Measurements from ENCODE around the gene CSTF3.
"Not testable (repeated sequence)": the region's sequence is repeated elsewhere in the genome, so short reads cannot be mapped to it uniquely, and the experiment has no call there.

The CSTF3 gene

GRCh38 chr11:33178443-33179180, 17.3 kb upstream of the CSTF3 start:
- Histone ChIP-seq H3K23ac (ENCODE audit: low read depth, low read length, poor library complexity) (no peak overlapping the region), H3K27ac (replicated peaks; ENCODE audit: low read length) (no peak overlapping the region), H3K4me2 (ENCODE audit: insufficient read depth, low read length, poor library complexity, severe bottlenecking) (no peak overlapping the region), H2BK5ac (ENCODE audit: low read length) (no peak overlapping the region), H3K4ac (ENCODE audit: low read length) (no peak overlapping the region), H3K4me3 (ENCODE audit: low read length in 2 of 2) (no peak overlapping the region), H4K8ac (ENCODE audit: low read depth, low read length) (no peak overlapping the region), H3K14ac (ENCODE audit: low read length) (no peak overlapping the region), H3K18ac (ENCODE audit: low read length) (no peak overlapping the region), H2AFZ (ENCODE audit: low read length) (no peak overlapping the region), H3K79me1 (ENCODE audit: low read depth, low read length) (no peaks in the 10 kb centered on the region), H3K27me3 (ENCODE audit: control insufficient read depth in 3 of 3, insufficient read depth in 3 of 3, low read depth in 1 of 3, low read length in 3 of 3) (no peaks in the 10 kb centered on the region), H2BK120ac (ENCODE audit: low read depth, low read length) (no peak overlapping the region), H2BK15ac (ENCODE audit: low read length) (no peak overlapping the region), H4K91ac (ENCODE audit: low read depth, low read length, poor library complexity) (no peak overlapping the region), H3K9me3 (replicated peaks in 1 of 2; ENCODE audit: control insufficient read depth in 2 of 2, insufficient read depth in 1 of 2, low read depth in 1 of 2, low read length in 2 of 2) (no peaks in the 10 kb centered on the region), H3K36me3 (replicated peaks in 1 of 2; ENCODE audit: control insufficient read depth in 2 of 2, insufficient read depth in 2 of 2, low read length in 2 of 2) (no peaks in the 10 kb centered on the region), H3K4me1 (ENCODE audit: control insufficient read depth in 2 of 2, insufficient read depth in 1 of 2, low read depth in 1 of 2, low read length in 2 of 2) (no peaks in the 10 kb centered on the region), H3K9ac (ENCODE audit: low read depth, low read length, poor library complexity) (no peak overlapping the region), H2BK12ac (ENCODE audit: low read length) (no peak overlapping the region), H2AK5ac (ENCODE audit: low read depth, low read length) (no peak overlapping the region)
- no CpG with 5 or more reads among the region's 5 CpGs for WGBS, 2 donors (ENCODE audit: extremely low coverage in 2 of 2, insufficient read length in 2 of 2, insufficient replicate concordance in 1 of 2)
- no peak for DNase-seq (ENCODE audit: low spot score)

GRCh38 chr11:33177676-33178336, 16.5 kb upstream of the CSTF3 start:
- Histone ChIP-seq H2BK120ac (ENCODE audit: low read depth, low read length) (no peak overlapping the region), H3K18ac (ENCODE audit: low read length) (no peak overlapping the region), H3K4ac (ENCODE audit: low read length) (no peak overlapping the region), H3K79me1 (ENCODE audit: low read depth, low read length) (no peaks in the 10 kb centered on the region), H3K9ac (ENCODE audit: low read depth, low read length, poor library complexity) (no peak overlapping the region), H2BK5ac (ENCODE audit: low read length) (no peak overlapping the region), H3K9me3 (replicated peaks in 1 of 2; ENCODE audit: control insufficient read depth in 2 of 2, insufficient read depth in 1 of 2, low read depth in 1 of 2, low read length in 2 of 2) (no peaks in the 10 kb centered on the region), H3K14ac (ENCODE audit: low read length) (no peak overlapping the region), H3K4me3 (ENCODE audit: low read length in 2 of 2) (no peak overlapping the region), H3K27ac (replicated peaks; ENCODE audit: low read length) (no peak overlapping the region), H2BK15ac (ENCODE audit: low read length) (no peak overlapping the region), H4K91ac (ENCODE audit: low read depth, low read length, poor library complexity) (no peak overlapping the region), H2AFZ (ENCODE audit: low read length) (no peak overlapping the region), H3K27me3 (ENCODE audit: control insufficient read depth in 3 of 3, insufficient read depth in 3 of 3, low read depth in 1 of 3, low read length in 3 of 3) (no peaks in the 10 kb centered on the region), H3K4me1 (ENCODE audit: control insufficient read depth in 2 of 2, insufficient read depth in 1 of 2, low read depth in 1 of 2, low read length in 2 of 2) (no peaks in the 10 kb centered on the region), H4K8ac (ENCODE audit: low read depth, low read length) (no peak overlapping the region), H3K23ac (ENCODE audit: low read depth, low read length, poor library complexity) (no peak overlapping the region), H3K36me3 (replicated peaks in 1 of 2; ENCODE audit: control insufficient read depth in 2 of 2, insufficient read depth in 2 of 2, low read length in 2 of 2) (no peaks in the 10 kb centered on the region), H2AK5ac (ENCODE audit: low read depth, low read length) (no peak overlapping the region), H3K4me2 (ENCODE audit: insufficient read depth, low read length, poor library complexity, severe bottlenecking) (no peak overlapping the region), H2BK12ac (ENCODE audit: low read length) (no peak overlapping the region)
- WGBS, 2 donors (ENCODE audit: extremely low coverage in 2 of 2, insufficient read length in 2 of 2, insufficient replicate concordance in 1 of 2) = no CpG with 5 or more reads among the region's 8 CpGs
- no peak for DNase-seq (ENCODE audit: low spot score)

GRCh38 chr11:33176760-33177159, 15.5 kb upstream of the CSTF3 start:
- not testable (repeated sequence) for H3K27me3 ChIP-seq (ENCODE audit: control insufficient read depth in 3 of 3, insufficient read depth in 3 of 3, low read depth in 1 of 3, low read length in 3 of 3); H2AFZ ChIP-seq (ENCODE audit: low read length); H4K8ac ChIP-seq (ENCODE audit: low read depth, low read length); DNase-seq (ENCODE audit: low spot score); H3K9me3 ChIP-seq (replicated peaks in 1 of 2; ENCODE audit: control insufficient read depth in 2 of 2, insufficient read depth in 1 of 2, low read depth in 1 of 2, low read length in 2 of 2); H3K14ac ChIP-seq (ENCODE audit: low read length); H3K4me1 ChIP-seq (ENCODE audit: control insufficient read depth in 2 of 2, insufficient read depth in 1 of 2, low read depth in 1 of 2, low read length in 2 of 2); H3K18ac ChIP-seq (ENCODE audit: low read length); H3K4me2 ChIP-seq (ENCODE audit: insufficient read depth, low read length, poor library complexity, severe bottlenecking); H3K23ac ChIP-seq (ENCODE audit: low read depth, low read length, poor library complexity); H2BK5ac ChIP-seq (ENCODE audit: low read length); H2BK15ac ChIP-seq (ENCODE audit: low read length); H2BK120ac ChIP-seq (ENCODE audit: low read depth, low read length); H3K4me3 ChIP-seq (ENCODE audit: low read length in 2 of 2); H4K91ac ChIP-seq (ENCODE audit: low read depth, low read length, poor library complexity); H2BK12ac ChIP-seq (ENCODE audit: low read length); H3K9ac ChIP-seq (ENCODE audit: low read depth, low read length, poor library complexity); H2AK5ac ChIP-seq (ENCODE audit: low read depth, low read length); H3K27ac ChIP-seq (replicated peaks; ENCODE audit: low read length); H3K4ac ChIP-seq (ENCODE audit: low read length); H3K36me3 ChIP-seq (replicated peaks in 1 of 2; ENCODE audit: control insufficient read depth in 2 of 2, insufficient read depth in 2 of 2, low read length in 2 of 2); H3K79me1 ChIP-seq (ENCODE audit: low read depth, low read length)
- WGBS, 2 donors (ENCODE audit: extremely low coverage in 2 of 2, insufficient read length in 2 of 2, insufficient replicate concordance in 1 of 2) = no CpG with 5 or more reads among the region's 5 CpGs

DNA sequence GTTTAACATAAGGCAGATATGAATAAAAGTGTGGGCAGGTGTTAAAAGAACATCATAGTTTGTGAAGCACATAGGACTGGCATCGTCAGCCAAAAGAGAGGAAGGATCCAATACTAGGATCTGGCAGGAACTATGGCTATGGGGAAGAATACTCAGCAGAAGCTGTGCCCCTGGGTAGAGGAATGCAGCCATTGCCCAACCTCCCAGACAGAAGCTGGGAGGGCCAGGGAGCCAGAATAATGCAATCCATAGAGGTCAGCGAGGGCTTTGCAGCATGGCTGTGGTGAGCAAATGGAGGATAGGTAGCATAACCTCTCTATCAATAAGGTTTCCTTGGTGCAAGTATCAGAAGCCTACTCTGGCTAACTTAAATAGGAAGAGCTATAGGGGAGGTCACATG, 11.7 kb upstream of the CSTF3 start:
- Histone ChIP-seq H2BK15ac (ENCODE audit: low read length) (no peak overlapping the region), H3K9ac (ENCODE audit: low read depth, low read length, poor library complexity) (no peak overlapping the region), H3K4me3 (ENCODE audit: low read length in 2 of 2) (no peak overlapping the region), H4K91ac (ENCODE audit: low read depth, low read length, poor library complexity) (no peak overlapping the region), H3K9me3 (replicated peaks in 1 of 2; ENCODE audit: control insufficient read depth in 2 of 2, insufficient read depth in 1 of 2, low read depth in 1 of 2, low read length in 2 of 2) (no peaks in the 10 kb centered on the region), H2BK120ac (ENCODE audit: low read depth, low read length) (no peak overlapping the region), H3K14ac (ENCODE audit: low read length) (no peak overlapping the region), H3K18ac (ENCODE audit: low read length) (no peak overlapping the region), H3K23ac (ENCODE audit: low read depth, low read length, poor library complexity) (no peak overlapping the region), H2BK12ac (ENCODE audit: low read length) (no peak overlapping the region), H4K8ac (ENCODE audit: low read depth, low read length) (no peak overlapping the region), H2BK5ac (ENCODE audit: low read length) (no peak overlapping the region), H3K4me2 (ENCODE audit: insufficient read depth, low read length, poor library complexity, severe bottlenecking) (no peak overlapping the region), H3K27ac (replicated peaks; ENCODE audit: low read length) (no peak overlapping the region), H2AK5ac (ENCODE audit: low read depth, low read length) (no peak overlapping the region), H2AFZ (ENCODE audit: low read length) (peak overlapping the region; percentile 1), H3K79me1 (ENCODE audit: low read depth, low read length) (no peaks in the 10 kb centered on the region), H3K4ac (ENCODE audit: low read length) (no peak overlapping the region), H3K4me1 (ENCODE audit: control insufficient read depth in 2 of 2, insufficient read depth in 1 of 2, low read depth in 1 of 2, low read length in 2 of 2) (no peaks in the 10 kb centered on the region), H3K36me3 (replicated peaks in 1 of 2; ENCODE audit: control insufficient read depth in 2 of 2, insufficient read depth in 2 of 2, low read length in 2 of 2) (no peaks in the 10 kb centered on the region), H3K27me3 (ENCODE audit: control insufficient read depth in 3 of 3, insufficient read depth in 3 of 3, low read depth in 1 of 3, low read length in 3 of 3) (no peaks in the 10 kb centered on the region)
- no peak for DNase-seq (ENCODE audit: low spot score)
- WGBS, 2 donors (ENCODE audit: extremely low coverage in 2 of 2, insufficient read length in 2 of 2, insufficient replicate concordance in 1 of 2) = no CpG with 5 or more reads among the region's 2 CpGs
